IMR-90 (cell line): Measurements from ENCODE around the gene HDHD5. TPM values are rescaled to one million over a fixed set of nuclear protein-coding genes. Genes with fewer than 3 reads are reported as not detected.

Source experiments
- ATAC-seq: fragments of 200-7000 bp; cut with Tn5 transposase; 2 replicates; pipeline ENCODE4 v1.9.1; 2020; ENCODE audit warnings: low read depth, mild to moderate bottlenecking, moderate library complexity
- BruUV-seq: library from RNA; stranded (reverse); fragments of 400-500 nt; replicated peaks from 2 replicates; lab custom pipeline; 2021; lab: Mats Ljungman, UMichigan
- CTCF ChIA-PET: fragments of 300-600 bp; formaldehyde crosslinking; extraction: SDS; loops from one replicate; lab custom pipeline; 2021; ENCODE audit warnings: antibody characterized with exemption; lab: Yijun Ruan, JAX
- POLR2A ChIA-PET: fragments of 300-600 bp; sonication (Branson Sonifier 250); formaldehyde crosslinking; loops from one replicate; lab custom pipeline; 2022; ENCODE audit warnings: antibody characterized with exemption; ENCODE audit not compliant: unreplicated experiment; lab: Charles Lee
- DNase-seq: peaks from one replicate; pipeline ENCODE4 v3.0.0; 2013
- H2AFZ ChIP-seq: replicated peaks from 2 replicates; pipeline ENCODE3; 2013; ENCODE audit warnings: low read length, mild to moderate bottlenecking; ENCODE audit not compliant: poor library complexity
- H2AK5ac ChIP-seq: 2 replicates; pipeline ENCODE4 v1.6.1; 2013; ENCODE audit warnings: low read depth, low read length, inconsistent platforms
- H2AK9ac ChIP-seq: replicated peaks from 2 replicates; pipeline ENCODE3; 2013; ENCODE audit warnings: mild to moderate bottlenecking, low read depth, low read length, moderate library complexity; ENCODE audit not compliant: poor library complexity
- H2BK120ac ChIP-seq: 2 replicates; pipeline ENCODE4 v1.6.1; 2013; ENCODE audit warnings: low read depth, low read length, inconsistent platforms
- H2BK15ac ChIP-seq: 3 replicates; pipeline ENCODE4 v1.6.1; 2013; ENCODE audit warnings: low read depth, low read length, inconsistent platforms
- H2BK20ac ChIP-seq: 2 replicates; pipeline ENCODE4 v1.6.1; 2013; ENCODE audit warnings: low read depth, mild to moderate bottlenecking, inconsistent platforms, low read length, moderate library complexity
- H2BK5ac ChIP-seq: 2 replicates; pipeline ENCODE4 v1.6.1; 2013; ENCODE audit warnings: mild to moderate bottlenecking, low read depth, low read length, inconsistent platforms; ENCODE audit not compliant: poor library complexity, severe bottlenecking
- H3K14ac ChIP-seq: replicated peaks from 2 replicates; pipeline ENCODE4 v1.6.1; 2013; ENCODE audit warnings: low read depth, low read length, inconsistent platforms
- H3K18ac ChIP-seq: 2 replicates; pipeline ENCODE4 v1.6.1; 2013; ENCODE audit warnings: low read depth, low read length, control low read depth
- H3K23ac ChIP-seq: 2 replicates; pipeline ENCODE4 v1.6.1; 2013; ENCODE audit warnings: low read depth, low read length, inconsistent platforms
- H3K27ac ChIP-seq: 2 replicates; pipeline ENCODE4 v1.5.1; 2013; ENCODE audit warnings: mild to moderate bottlenecking, control low read depth, low read length; ENCODE audit not compliant: insufficient read depth
- H3K27me3 ChIP-seq: 2 replicates; pipeline ENCODE4 v1.6.1; 2013; ENCODE audit warnings: low read length; ENCODE audit not compliant: control insufficient read depth, insufficient read depth
- H3K36me3 ChIP-seq: 2 replicates; pipeline ENCODE4 v1.6.1; 2013; ENCODE audit warnings: low read length, mixed read lengths; ENCODE audit not compliant: control insufficient read depth, insufficient read depth
- H3K4ac ChIP-seq: 2 replicates; pipeline ENCODE4 v1.6.1; 2013; ENCODE audit warnings: low read depth, low read length, inconsistent platforms
- H3K4me1 ChIP-seq: 2 replicates; pipeline ENCODE4 v1.6.1; 2013; ENCODE audit warnings: low read length, mixed read lengths; ENCODE audit not compliant: control insufficient read depth, insufficient read depth
- H3K4me2 ChIP-seq: 2 replicates; pipeline ENCODE4 v1.6.1; 2013; ENCODE audit warnings: low read depth, mild to moderate bottlenecking, control low read depth, low read length, moderate library complexity
- H3K4me3 ChIP-seq: 2 replicates; pipeline ENCODE4 v1.5.1; 2013; ENCODE audit warnings: low read depth, mild to moderate bottlenecking, control low read depth, low read length, moderate library complexity; ENCODE audit not compliant: insufficient read depth
- H3K56ac ChIP-seq: 2 replicates; pipeline ENCODE4 v1.6.1; 2013; ENCODE audit warnings: low read length, inconsistent platforms; ENCODE audit not compliant: insufficient read depth; ENCODE audit errors: extremely low read depth
- H3K79me1 ChIP-seq, 2 experiments: 2 replicates each; pipeline ENCODE4 v1.6.1; 2013; ENCODE audit warnings: low read length in 2 of 2, inconsistent platforms in 1 of 2, low read depth in 1 of 2
- H3K9ac ChIP-seq: 2 replicates; pipeline ENCODE4 v1.6.1; 2013; ENCODE audit warnings: low read depth, low read length, control low read depth
- H3K9me1 ChIP-seq: 2 replicates; pipeline ENCODE4 v1.6.1; 2013; ENCODE audit warnings: low read length, inconsistent platforms; ENCODE audit not compliant: insufficient read depth
- H3K9me3 ChIP-seq: 2 replicates; pipeline ENCODE4 v1.6.1; 2013; ENCODE audit warnings: low read length; ENCODE audit not compliant: control insufficient read depth, insufficient read depth
- H4K20me1 ChIP-seq: 2 replicates; pipeline ENCODE4 v1.6.1; 2013; ENCODE audit warnings: low read length, inconsistent platforms; ENCODE audit not compliant: insufficient read depth
- H4K5ac ChIP-seq: 2 replicates; pipeline ENCODE4 v1.6.1; 2013; ENCODE audit warnings: mild to moderate bottlenecking, low read depth, low read length, control low read depth
- H4K8ac ChIP-seq, 2 experiments: 2 replicates each; pipeline ENCODE4 v1.6.1; 2013; ENCODE audit warnings: low read depth in 2 of 2, low read length in 2 of 2, control low read depth in 1 of 2, inconsistent platforms in 1 of 2
- H4K91ac ChIP-seq: 2 replicates; pipeline ENCODE4 v1.6.1; 2013; ENCODE audit warnings: low read depth, low read length, inconsistent platforms; ENCODE audit not compliant: insufficient read depth
- BHLHE40 ChIP-seq: fragments of 150-350 bp; IDR thresholded peaks from 2 replicates; pipeline ENCODE4 v1.6.1; 2016; ENCODE audit warnings: mild to moderate bottlenecking, low read depth, low read length
- CEBPB ChIP-seq: IDR thresholded peaks from 2 replicates; pipeline ENCODE4 v1.6.1; 2012; ENCODE audit warnings: low read depth, low read length, improper control_type of control experiment
- CHD1 ChIP-seq: IDR thresholded peaks from 2 replicates; pipeline ENCODE4 v1.6.1; 2012; ENCODE audit warnings: low read depth, low read length, improper control_type of control experiment
- FOS ChIP-seq: fragments of 150-350 bp; IDR thresholded peaks from 2 replicates; pipeline ENCODE4 v1.6.1; 2016; ENCODE audit warnings: low read depth, low read length
- MAFK ChIP-seq: IDR thresholded peaks from 2 replicates; pipeline ENCODE4 v1.6.1; 2012; ENCODE audit warnings: low read depth, low read length, improper control_type of control experiment
- MAZ ChIP-seq: IDR thresholded peaks from 2 replicates; pipeline ENCODE4 v1.6.1; 2012; ENCODE audit warnings: low read depth, mild to moderate bottlenecking, low read length, improper control_type of control experiment, moderate library complexity, borderline replicate concordance
- MXI1 ChIP-seq: IDR thresholded peaks from 2 replicates; pipeline ENCODE4 v1.6.1; 2012; ENCODE audit warnings: low read depth, mild to moderate bottlenecking, low read length, moderate library complexity, borderline replicate concordance
- NFE2L2 ChIP-seq: fragments of 150-350 bp; IDR thresholded peaks from 2 replicates; pipeline ENCODE4 v1.6.1; 2016; ENCODE audit warnings: low read depth, mild to moderate bottlenecking, low read length
- POLR2A ChIP-seq: IDR thresholded peaks from 2 replicates; pipeline ENCODE4 v1.6.1; 2012; ENCODE audit warnings: mild to moderate bottlenecking, low read depth, low read length
- RAD21 ChIP-seq: IDR thresholded peaks from 2 replicates; pipeline ENCODE4 v1.6.1; 2012; ENCODE audit warnings: low read length, improper control_type of control experiment
- RCOR1 ChIP-seq: IDR thresholded peaks from 2 replicates; pipeline ENCODE4 v1.6.1; 2012; ENCODE audit warnings: mild to moderate bottlenecking, low read length, improper control_type of control experiment; ENCODE audit not compliant: insufficient replicate concordance
- RFX5 ChIP-seq: IDR thresholded peaks from 2 replicates; pipeline ENCODE4 v1.8.0; 2012; ENCODE audit warnings: low read depth, mild to moderate bottlenecking, low read length, moderate library complexity
- SMC3 ChIP-seq: fragments of 150-350 bp; IDR thresholded peaks from 2 replicates; pipeline ENCODE4 v1.6.1; 2016; ENCODE audit warnings: low read depth, mild to moderate bottlenecking, antibody characterized with exemption, low read length, moderate library complexity
- WGBS, 2 experiments: methylation state at CpG; one replicate each; pipeline versions ENCODE4 v1.1.5 to v1.1.7; 2013; ENCODE audit warnings: missing lambda C conversion rate in 2 of 2; ENCODE audit not compliant: insufficient read length in 1 of 2; ENCODE audit errors: extremely low coverage in 2 of 2; 5-methylcytosine and 5-hydroxymethylcytosine counted together
- dilution Hi-C: fragments of 300-500 bp; cut with HindIII; formaldehyde crosslinking; loops from one replicate; pipeline ENCODE4 v1.14.3; 2018; ENCODE audit warnings: low sequenced_read_pairs; ENCODE audit not compliant: unreplicated experiment
- in situ Hi-C: fragments of 300-500 bp; cut with MboI; formaldehyde crosslinking; loops from 3 replicates; pipeline ENCODE4 v1.14.3; 2019; ENCODE audit warnings: low sequenced_read_pairs, inconsistent platforms, mixed read lengths
- intact Hi-C: fragments of 100-400 bp; cut with micrococcal nuclease; formaldehyde crosslinking; loops from 2 replicates; pipeline ENCODE4 v1.10.0; 2022
- polyA plus RNA-seq, 3 experiments: library from polyadenylated mRNA; depleted of rRNA; stranded (reverse); fragments of >200 nt; gene quantifications; 2 replicates each; pipeline ENCODE4 v1.2.3, GENCODE V29; 2012; ENCODE audit warnings: low replicate concordance in 1 of 3
- total RNA-seq: library from RNA; depleted of rRNA; stranded (reverse); fragments of >200 nt; gene quantifications from 2 replicates; pipeline ENCODE4 v1.2.3, GENCODE V29; 2012
- TF ChIP-seq, protein P1 (sequence below): fragments of 150-350 bp; IDR thresholded peaks from 2 replicates; pipeline ENCODE4 v1.6.1; 2016; ENCODE audit warnings: low read depth, mild to moderate bottlenecking, low read length, moderate library complexity, borderline replicate concordance
- TF ChIP-seq, protein P2 (sequence below): conservative IDR thresholded peaks from 2 replicates; pipeline ENCODE4 v1.5.1; 2012; ENCODE audit warnings: mild to moderate bottlenecking, low read depth, low read length, improper control_type of control experiment

The HDHD5 gene
- total and polyA plus RNA-seq, 2 of the 4 experiments (the other 2 are of a cell fraction), result 31.9 to 37.5 TPM

- H3K4ac ChIP-seq, result no peak overlapping the region
- H3K23ac ChIP-seq, result no peak overlapping the region
- H2BK120ac ChIP-seq, result no peak overlapping the region
- no peak overlapping the region for H2BK20ac ChIP-seq
- no peaks in the 10 kb centered on the region for H3K9me1 ChIP-seq
- H2AFZ ChIP-seq, result no peak overlapping the region
- no peak overlapping the region for H3K9ac ChIP-seq
- no peak for TF ChIP-seq SMC3
- no peak for TF ChIP-seq CEBPB
- TF ChIP-seq FOS, result no peak
- TF ChIP-seq RAD21, result no peak
- no peak for TF ChIP-seq MXI1
- TF ChIP-seq RCOR1, result no peak
- no peak for TF ChIP-seq MAZ
- no peak for TF ChIP-seq CHD1
- TF ChIP-seq, protein P1, sequence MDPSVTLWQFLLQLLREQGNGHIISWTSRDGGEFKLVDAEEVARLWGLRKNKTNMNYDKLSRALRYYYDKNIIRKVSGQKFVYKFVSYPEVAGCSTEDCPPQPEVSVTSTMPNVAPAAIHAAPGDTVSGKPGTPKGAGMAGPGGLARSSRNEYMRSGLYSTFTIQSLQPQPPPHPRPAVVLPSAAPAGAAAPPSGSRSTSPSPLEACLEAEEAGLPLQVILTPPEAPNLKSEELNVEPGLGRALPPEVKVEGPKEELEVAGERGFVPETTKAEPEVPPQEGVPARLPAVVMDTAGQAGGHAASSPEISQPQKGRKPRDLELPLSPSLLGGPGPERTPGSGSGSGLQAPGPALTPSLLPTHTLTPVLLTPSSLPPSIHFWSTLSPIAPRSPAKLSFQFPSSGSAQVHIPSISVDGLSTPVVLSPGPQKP, result no peak
- no peak for TF ChIP-seq POLR2A
- TF ChIP-seq BHLHE40, result no peak
- no peak for TF ChIP-seq NFE2L2
- TF ChIP-seq RFX5, result no peak
- TF ChIP-seq MAFK, result no peak
- TF ChIP-seq, protein P2, sequence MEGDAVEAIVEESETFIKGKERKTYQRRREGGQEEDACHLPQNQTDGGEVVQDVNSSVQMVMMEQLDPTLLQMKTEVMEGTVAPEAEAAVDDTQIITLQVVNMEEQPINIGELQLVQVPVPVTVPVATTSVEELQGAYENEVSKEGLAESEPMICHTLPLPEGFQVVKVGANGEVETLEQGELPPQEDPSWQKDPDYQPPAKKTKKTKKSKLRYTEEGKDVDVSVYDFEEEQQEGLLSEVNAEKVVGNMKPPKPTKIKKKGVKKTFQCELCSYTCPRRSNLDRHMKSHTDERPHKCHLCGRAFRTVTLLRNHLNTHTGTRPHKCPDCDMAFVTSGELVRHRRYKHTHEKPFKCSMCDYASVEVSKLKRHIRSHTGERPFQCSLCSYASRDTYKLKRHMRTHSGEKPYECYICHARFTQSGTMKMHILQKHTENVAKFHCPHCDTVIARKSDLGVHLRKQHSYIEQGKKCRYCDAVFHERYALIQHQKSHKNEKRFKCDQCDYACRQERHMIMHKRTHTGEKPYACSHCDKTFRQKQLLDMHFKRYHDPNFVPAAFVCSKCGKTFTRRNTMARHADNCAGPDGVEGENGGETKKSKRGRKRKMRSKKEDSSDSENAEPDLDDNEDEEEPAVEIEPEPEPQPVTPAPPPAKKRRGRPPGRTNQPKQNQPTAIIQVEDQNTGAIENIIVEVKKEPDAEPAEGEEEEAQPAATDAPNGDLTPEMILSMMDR, result no peak
- no peak overlapping the region for H3K14ac ChIP-seq
- no peak overlapping the region for H2AK5ac ChIP-seq
- no peak overlapping the region for H4K91ac ChIP-seq
- no peaks in the 10 kb centered on the region for H3K79me1 ChIP-seq
- H3K27ac ChIP-seq, result no peak overlapping the region
- H2BK15ac ChIP-seq, result no peak overlapping the region
- dilution Hi-C loops (no loop called here), in situ Hi-C loops (no loop called here), intact Hi-C loops (no loop called here)
- no peak overlapping the region for H2BK5ac ChIP-seq
- no peak overlapping the region for H3K4me2 ChIP-seq
- ChIA-PET CTCF (no interaction called here), POLR2A (no interaction called here)
- no peak overlapping the region for H3K4me3 ChIP-seq
- ATAC-seq (no peak), DNase-seq (no peak)
- H3K18ac ChIP-seq, result no peak overlapping the region
- no peak overlapping the region for H3K56ac ChIP-seq
- H3K36me3 ChIP-seq, result peaks cover 24% of the 10 kb centered on the region
- no CpG with 5 or more reads among the region's 4 CpGs for WGBS, 2 experiments
- H2AK9ac ChIP-seq, result no peak overlapping the region
- no peak overlapping the region for H4K5ac ChIP-seq
- H4K8ac ChIP-seq, result no peak overlapping the region
- H4K20me1 ChIP-seq, result no peaks in the 10 kb centered on the region; the same call in 1 of the 2 replicates
- H3K4me1 ChIP-seq, result no peaks in the 10 kb centered on the region
- H3K27me3 ChIP-seq, result no peaks in the 10 kb centered on the region
- no peaks in the 10 kb centered on the region for H3K9me3 ChIP-seq
- no TSS peak for BruUV-seq
Measured at GRCh38 chr22:17137170-17137569, 21.9 kb downstream of the HDHD5 start.
